GM12891 (cell line): ENCODE data around the gene ATP6V1C2.
"Not testable (repeated sequence)": the region's sequence is repeated elsewhere in the genome, so short reads cannot be mapped to it uniquely, and the experiment has no call there.

Experiments used
- DNase-seq: peaks from one replicate; pipeline ENCODE4 v3.0.0; 2011; ENCODE audit warnings: low spot score; ENCODE audit not compliant: insufficient read length
- FAIRE-seq: peaks from 2 replicates; lab custom pipeline; 2011; peaks lifted over from hg19 to GRCh38; lab: Jason Lieb, UNC
- PAX5 ChIP-seq: IDR thresholded peaks from 2 replicates; pipeline ENCODE4 v1.6.1; 2011; ENCODE audit warnings: low read length, moderate library complexity, mild to moderate bottlenecking; ENCODE audit not compliant: insufficient read depth, severe bottlenecking
- POLR2A ChIP-seq: IDR thresholded peaks from 2 replicates; pipeline ENCODE4 v1.6.1; 2011; ENCODE audit warnings: low read depth, low read length, control low read depth
- POLR2AphosphoS5 ChIP-seq: IDR thresholded peaks from 2 replicates; pipeline ENCODE4 v1.6.1; 2011; ENCODE audit warnings: low read depth, low read length, control low read depth
- POU2F2 ChIP-seq: IDR thresholded peaks from 2 replicates; pipeline ENCODE4 v1.6.1; 2011; ENCODE audit warnings: low read depth, mild to moderate bottlenecking, control low read depth, low read length, moderate library complexity
- SPI1 ChIP-seq: IDR thresholded peaks from 2 replicates; pipeline ENCODE4 v1.6.1; 2011; ENCODE audit warnings: low read depth, low read length, control low read depth
- TAF1 ChIP-seq: IDR thresholded peaks from 2 replicates; pipeline ENCODE4 v1.6.1; 2011; ENCODE audit warnings: low read depth, low read length, control low read depth

ATP6V1C2 gene

GRCh38 chr2:10817413-10817812, 96.0 kb downstream of the ATP6V1C2 start:
- DNase-seq = no peak
- no peak for FAIRE-seq
- TF ChIP-seq POLR2A (no peak), POU2F2 (no peak), PAX5 (no peak), SPI1 (no peak), TAF1 (no peak)

- not testable (repeated sequence) for FAIRE-seq, DNase-seq
Measured at GRCh38 chr2:10818305-10818704, 96.9 kb downstream of the ATP6V1C2 start.

GRCh38 chr2:10818984-10819383, 97.6 kb downstream of the ATP6V1C2 start:
- FAIRE-seq (no peak), DNase-seq (no peak)
- TF ChIP-seq POLR2AphosphoS5 (no peak), POLR2A (no peak), TAF1 (no peak), PAX5 (no peak), POU2F2 (no peak), SPI1 (no peak)

- DNase-seq (no peak), FAIRE-seq (no peak)
- TF ChIP-seq TAF1 (no peak), POLR2AphosphoS5 (no peak), SPI1 (no peak), POU2F2 (no peak), POLR2A (no peak), PAX5 (no peak)
Measured at GRCh38 chr2:10819714-10820314, 98.4 kb downstream of the ATP6V1C2 start.

- DNase-seq (no peak), FAIRE-seq (no peak)
- TF ChIP-seq PAX5 (no peak), TAF1 (no peak), POU2F2 (no peak), POLR2A (no peak), SPI1 (no peak), POLR2AphosphoS5 (no peak)
Measured at GRCh38 chr2:10820562-10820961, 99.1 kb downstream of the ATP6V1C2 start.

- no peak for DNase-seq
- TF ChIP-seq POU2F2 (no peak), PAX5 (no peak), POLR2AphosphoS5 (no peak), SPI1 (no peak), POLR2A (no peak), TAF1 (no peak)
- FAIRE-seq = no peak
Measured at GRCh38 chr2:10820978-10821695, 99.7 kb downstream of the ATP6V1C2 start.

- DNase-seq (no peak), FAIRE-seq (no peak)
- no peak for TF ChIP-seq POLR2A
- TF ChIP-seq TAF1 = no peak
- TF ChIP-seq PAX5 = no peak
- TF ChIP-seq POLR2AphosphoS5 = no peak
- TF ChIP-seq SPI1 = no peak
Measured at GRCh38 chr2:10824191-10824590, 102.8 kb downstream of the ATP6V1C2 start.

GRCh38 chr2:10826026-10826425, 104.6 kb downstream of the ATP6V1C2 start:
- TF ChIP-seq POLR2A (no peak), PAX5 (no peak), TAF1 (no peak), SPI1 (no peak), POU2F2 (no peak), POLR2AphosphoS5 (no peak)
- DNase-seq = no peak
- no peak for FAIRE-seq

- FAIRE-seq (no peak), DNase-seq (no peak)
Measured at GRCh38 chr2:10826625-10827024, 105.2 kb downstream of the ATP6V1C2 start.

GRCh38 chr2:10828346-10828745, 106.9 kb downstream of the ATP6V1C2 start:
- TF ChIP-seq PAX5 (no peak), POLR2A (no peak), POLR2AphosphoS5 (no peak), POU2F2 (no peak), SPI1 (no peak), TAF1 (no peak)
- DNase-seq = no peak
- FAIRE-seq = no peak

More at GRCh38 chr2:10826625-10827024, 105.2 kb downstream of the ATP6V1C2 start:
- no peak for TF ChIP-seq PAX5
- TF ChIP-seq POLR2AphosphoS5 = no peak
